ENCODE data around the gene UBE2J2.

UBE2J2 gene

GRCh38 chr1:1239614-1240347, 33.9 kb downstream of the UBE2J2 start:
- no peak for DNase-seq (ENCODE audit: low spot score)

GRCh38 chr1:1239227-1239613, 34.4 kb downstream of the UBE2J2 start:
- no peak for DNase-seq (ENCODE audit: low spot score)

GRCh38 chr1:1238702-1239178, 34.9 kb downstream of the UBE2J2 start:
- DNase-seq (ENCODE audit: low spot score), result no peak

- peak; percentile 52 for DNase-seq (ENCODE audit: low spot score)
Measured at GRCh38 chr1:1237874-1238701, 35.6 kb downstream of the UBE2J2 start.

- no peak for DNase-seq (ENCODE audit: low spot score)
Measured at GRCh38 chr1:1236945-1237873, 36.4 kb downstream of the UBE2J2 start.

GRCh38 chr1:1236176-1236763, 37.4 kb downstream of the UBE2J2 start:
- no peak for DNase-seq (ENCODE audit: low spot score)

- no peak for DNase-seq (ENCODE audit: low spot score)
Measured at GRCh38 chr1:1235016-1235744, 38.5 kb downstream of the UBE2J2 start.

- DNase-seq (ENCODE audit: low spot score), result no peak
Measured at GRCh38 chr1:1234180-1234808, 39.4 kb downstream of the UBE2J2 start.

- DNase-seq (ENCODE audit: low spot score), result no peak
Measured at GRCh38 chr1:1233567-1233892, 40.1 kb downstream of the UBE2J2 start.

- no peak for DNase-seq (ENCODE audit: low spot score)
Measured at GRCh38 chr1:1232796-1233566, 40.7 kb downstream of the UBE2J2 start.

- no peak for DNase-seq (ENCODE audit: low spot score)
Measured at GRCh38 chr1:1232208-1232795, 41.4 kb downstream of the UBE2J2 start, which contains the start of gene B3GALT6. Gene B3GALT6 (plus strand): TSS chr1:1232237. CDS start chr1:1232279, 42 bp downstream.

GRCh38 chr1:1231400-1232207, 42.0 kb downstream of the UBE2J2 start, which contains the start of gene SDF4:
Gene SDF4 (minus strand): TSS chr1:1232001. CDS start chr1:1228772, 3,229 bp downstream.
- DNase-seq (ENCODE audit: low spot score), result peak; percentile 99

GRCh38 chr1:1230656-1231399, 42.8 kb downstream of the UBE2J2 start:
- peak; percentile 59 for DNase-seq (ENCODE audit: low spot score)

- no peak for DNase-seq (ENCODE audit: low spot score)
Measured at GRCh38 chr1:1229770-1230169, 43.9 kb downstream of the UBE2J2 start.

- no peak for DNase-seq (ENCODE audit: low spot score)
Measured at GRCh38 chr1:1228596-1229321, 44.9 kb downstream of the UBE2J2 start.

GRCh38 chr1:1228187-1228586, 45.5 kb downstream of the UBE2J2 start:
- DNase-seq (ENCODE audit: low spot score), result no peak

GRCh38 chr1:1227386-1227785, 46.3 kb downstream of the UBE2J2 start:
- DNase-seq (ENCODE audit: low spot score), result no peak

All from NAMALWA (cell line).